Left lobe of liver (tissue), 2 donors: ENCODE results near the gene KYAT1. TPM values are rescaled to one million over a fixed set of nuclear protein-coding genes. Genes with fewer than 3 reads are reported as not detected.
"Not testable (repeated sequence)": the region's sequence is repeated elsewhere in the genome, so short reads cannot be mapped to it uniquely, and the experiment has no call there.

Source experiments
- ATAC-seq: fragments of 200-7000 bp; cut with Tn5 transposase; one replicate; pipeline ENCODE4 v1.9.1; 2020; ENCODE audit warnings: mild to moderate bottlenecking, moderate library complexity
- DNase-seq: peaks from one replicate; pipeline ENCODE4 v3.0.0-alpha.2; 2020; ENCODE audit warnings: low spot score
- total RNA-seq: library from RNA; stranded (reverse); gene quantifications from one replicate; pipeline ENCODE4 v1.2.1, GENCODE V29; 2021
- donor health status: DM: no; HTN: no; CAD: no; lungs with moderate emphysema.
- donor health status: DM: no; HTN: yes; CAD: no.

The KYAT1 gene
- total RNA-seq, 1 donor from 2014 or later: 9.6 TPM

DNA sequence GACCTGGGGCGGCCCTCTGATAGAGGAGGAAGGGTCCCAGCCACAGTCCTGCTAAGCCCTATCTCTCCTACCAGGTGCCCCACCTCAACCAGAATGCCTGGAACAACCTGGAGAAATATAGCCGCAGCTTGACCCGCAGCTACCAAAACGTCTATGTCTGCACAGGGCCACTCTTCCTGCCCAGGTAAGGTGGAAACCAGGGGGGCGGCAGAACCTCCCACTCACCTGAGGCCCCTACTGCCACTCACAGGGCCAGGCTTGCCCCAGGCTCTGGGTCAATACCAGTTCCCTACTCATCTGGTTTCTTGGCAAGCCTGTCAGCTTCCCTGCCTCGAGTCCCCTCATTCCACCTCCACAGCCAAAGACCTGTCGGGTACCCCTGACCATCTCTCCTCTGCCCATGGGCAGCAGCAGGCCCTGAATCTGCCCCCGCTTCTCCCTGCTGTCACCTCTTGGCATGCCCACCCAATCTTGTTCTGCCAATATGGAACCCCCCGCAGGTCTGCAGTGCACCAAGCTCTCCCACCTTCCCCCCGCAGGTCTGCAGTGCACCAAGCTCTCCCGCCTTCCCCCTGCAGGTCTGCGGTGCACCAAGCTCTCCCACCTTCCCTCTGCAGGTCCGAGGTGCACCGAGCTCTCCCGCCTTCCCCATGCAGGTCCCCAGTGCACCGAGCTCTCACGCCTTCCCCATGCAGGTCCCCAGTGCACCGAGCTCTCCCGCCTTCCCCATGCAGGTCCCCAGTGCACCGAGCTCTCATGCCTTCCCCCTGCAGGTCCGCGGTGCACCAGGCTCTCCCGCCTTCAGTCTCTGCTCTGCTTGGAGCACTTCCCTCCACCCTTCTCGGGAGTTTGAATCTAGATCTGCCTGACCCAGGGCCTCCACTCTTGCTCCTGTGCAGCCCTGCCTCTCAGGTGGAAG lies 60.8 kb downstream of the KYAT1 start:
- no peak for ATAC-seq
- no peak for DNase-seq

DNA sequence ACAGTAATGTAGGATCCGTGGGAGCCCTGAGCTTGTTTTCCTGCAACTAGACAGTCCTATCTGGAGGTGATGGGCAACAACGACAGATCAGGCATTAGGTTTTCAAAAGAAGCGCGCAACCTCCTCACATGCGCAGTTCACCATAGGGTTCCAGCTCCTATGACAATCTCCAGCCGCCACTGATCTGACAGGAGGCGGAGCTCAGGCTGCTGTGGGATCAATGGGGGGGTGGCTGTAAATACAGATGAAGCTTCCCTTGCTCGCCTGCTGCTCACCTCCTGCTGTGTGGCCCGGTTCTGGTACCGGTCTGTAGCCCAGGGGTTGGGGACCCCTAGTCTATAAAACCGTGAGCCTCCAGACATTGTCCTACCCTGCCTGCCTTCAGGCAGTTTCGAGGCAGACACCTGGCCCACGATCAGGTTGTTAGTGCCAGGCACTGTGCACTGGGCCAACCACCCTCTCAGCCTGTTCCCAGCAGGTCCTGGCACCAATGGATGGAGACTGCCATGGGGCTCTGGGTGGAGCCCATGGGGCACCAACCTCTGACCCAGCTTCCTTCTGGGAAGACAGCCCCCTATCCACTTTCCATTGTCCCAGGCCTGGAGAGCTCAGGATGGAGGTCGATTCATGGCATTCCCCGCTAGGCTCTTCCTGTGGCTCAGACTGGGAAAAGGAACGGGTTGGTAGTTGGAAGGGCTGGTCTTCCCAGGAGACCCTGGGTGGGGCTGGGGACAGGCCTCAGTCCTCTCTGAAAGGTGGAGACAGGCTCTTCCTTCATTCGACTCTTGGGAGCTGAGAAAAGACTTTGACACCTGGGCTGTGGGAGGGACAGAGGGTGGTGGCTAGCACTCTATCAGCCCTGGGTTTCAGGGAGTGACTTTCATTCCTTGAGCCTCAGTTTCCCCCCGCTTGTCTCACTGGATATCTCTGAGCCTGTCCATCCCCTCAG lies 61.8 kb downstream of the KYAT1 start:
- DNase-seq: peak; percentile 59
- ATAC-seq: peak; percentile 10

DNA sequence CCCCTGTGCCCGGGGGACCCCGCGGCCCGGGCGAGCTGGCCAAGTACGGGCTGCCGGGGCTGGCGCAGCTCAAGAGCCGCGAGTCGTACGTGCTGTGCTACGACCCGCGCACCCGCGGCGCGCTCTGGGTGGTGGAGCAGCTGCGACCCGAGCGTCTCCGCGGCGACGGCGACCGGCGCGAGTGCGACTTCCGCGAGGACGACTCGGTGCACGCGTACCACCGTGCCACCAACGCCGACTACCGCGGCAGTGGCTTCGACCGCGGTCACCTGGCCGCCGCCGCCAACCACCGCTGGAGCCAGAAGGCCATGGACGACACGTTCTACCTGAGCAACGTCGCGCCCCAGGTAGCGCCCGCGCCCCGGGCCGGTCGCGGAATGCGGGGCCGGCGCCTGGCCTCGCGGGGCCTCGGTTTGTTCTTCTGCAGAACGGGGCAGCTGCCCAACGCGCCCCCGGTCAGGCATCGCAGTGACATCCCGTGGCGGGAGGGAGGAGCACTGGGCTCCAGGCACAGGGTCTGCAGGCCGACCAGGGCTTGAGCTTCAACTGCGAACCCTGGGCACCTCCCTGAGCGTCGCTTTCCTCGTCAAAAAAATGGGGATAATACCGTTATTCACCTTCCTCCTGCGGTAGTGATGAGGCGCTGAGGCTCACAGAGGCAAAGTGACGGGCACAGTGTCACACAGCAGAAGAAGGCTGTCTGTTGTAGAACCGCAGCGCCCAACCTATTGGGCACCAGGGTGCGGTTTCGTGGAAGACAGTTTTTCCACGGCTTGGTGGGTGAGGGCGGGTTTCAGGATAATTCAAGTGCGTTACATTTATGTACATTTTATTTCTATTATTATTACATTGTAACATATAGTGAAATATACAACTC lies 62.7 kb downstream of the KYAT1 start:
- peak; percentile 15 for ATAC-seq
- DNase-seq: peak; percentile 59

DNA sequence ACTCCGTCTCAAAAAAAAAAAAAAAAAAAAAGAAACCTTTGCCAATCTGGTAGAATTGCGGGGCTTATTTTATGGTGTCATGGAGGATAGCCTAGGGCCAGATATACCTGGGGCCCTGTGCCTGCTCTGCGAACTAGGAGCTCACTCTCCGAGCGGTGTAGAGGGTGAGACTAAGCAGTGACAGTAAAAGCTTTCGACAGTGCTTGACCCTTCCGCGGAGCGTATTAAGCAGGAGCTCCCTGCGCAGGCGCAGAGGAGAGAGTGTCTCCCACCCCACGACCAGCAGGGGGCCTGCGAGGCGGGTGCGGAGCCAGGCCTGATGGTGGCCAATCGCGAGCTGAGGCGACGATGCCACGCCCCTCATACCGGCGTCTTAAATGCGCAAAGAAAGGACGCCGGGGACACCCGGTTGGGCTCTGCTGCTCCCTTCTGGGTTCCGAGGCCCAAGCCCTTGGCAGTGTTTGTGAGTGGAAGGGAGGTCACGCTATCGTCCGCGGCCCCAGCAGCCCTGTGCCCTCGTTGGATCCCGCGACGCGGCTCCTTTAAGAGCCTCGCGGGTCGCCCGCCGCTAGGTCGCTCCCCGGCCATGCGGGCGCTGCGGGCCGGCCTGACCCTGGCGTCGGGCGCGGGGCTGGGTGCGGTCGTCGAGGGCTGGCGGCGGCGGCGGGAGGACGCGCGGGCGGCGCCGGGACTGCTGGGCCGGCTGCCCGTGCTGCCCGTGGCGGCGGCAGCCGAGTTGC lies 63.5 kb downstream of the KYAT1 start, which contains the start of gene ENDOG:
Gene ENDOG (plus strand): TSS at position 402 of the 740 bp plus-strand sequence. CDS start 185 bp downstream, at position 587.
- ATAC-seq (peak; percentile 93), DNase-seq (peak; percentile 99)

DNA sequence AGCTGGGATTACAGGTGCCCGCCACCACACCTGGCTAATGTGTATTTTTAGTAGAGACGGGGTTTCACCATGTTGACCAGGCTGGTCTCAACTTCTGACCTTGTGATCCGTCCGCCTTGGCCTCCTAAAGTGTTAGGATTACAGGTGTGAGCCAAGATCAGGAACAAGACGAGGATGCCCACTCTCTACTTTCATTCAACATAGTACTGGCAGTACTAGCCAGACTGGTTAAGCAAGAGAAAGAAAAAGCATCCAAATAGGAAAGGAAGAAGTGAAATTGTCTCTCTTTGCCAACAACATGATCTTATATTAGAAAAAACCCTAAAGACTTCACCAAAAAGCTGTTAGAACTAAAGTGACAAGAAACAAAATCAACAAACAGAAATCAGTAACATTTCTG lies 70.9 kb downstream of the KYAT1 start:
- ATAC-seq: no peak
- DNase-seq: no peak

DNA sequence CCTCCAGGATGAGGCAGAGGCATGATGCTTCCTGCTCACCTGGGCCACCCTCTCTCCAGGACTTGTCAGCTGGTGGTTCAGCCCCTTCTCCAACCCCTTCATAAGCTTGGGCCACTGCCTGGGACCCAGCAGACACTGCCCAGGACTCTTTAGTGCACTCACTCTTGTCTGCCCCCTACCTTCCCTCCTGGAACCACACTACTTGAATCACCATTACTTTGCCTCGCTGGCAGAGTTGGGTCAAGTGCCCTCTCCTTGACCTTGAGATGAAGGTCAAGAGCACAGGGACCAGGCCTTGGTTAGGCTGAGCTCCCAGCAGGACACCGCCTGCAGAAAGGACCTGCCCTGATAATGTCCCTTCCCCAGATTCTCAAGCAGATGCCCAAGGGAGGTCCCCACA lies 71.9 kb downstream of the KYAT1 start:
- ATAC-seq (peak; percentile 19), DNase-seq (no peak)

DNA sequence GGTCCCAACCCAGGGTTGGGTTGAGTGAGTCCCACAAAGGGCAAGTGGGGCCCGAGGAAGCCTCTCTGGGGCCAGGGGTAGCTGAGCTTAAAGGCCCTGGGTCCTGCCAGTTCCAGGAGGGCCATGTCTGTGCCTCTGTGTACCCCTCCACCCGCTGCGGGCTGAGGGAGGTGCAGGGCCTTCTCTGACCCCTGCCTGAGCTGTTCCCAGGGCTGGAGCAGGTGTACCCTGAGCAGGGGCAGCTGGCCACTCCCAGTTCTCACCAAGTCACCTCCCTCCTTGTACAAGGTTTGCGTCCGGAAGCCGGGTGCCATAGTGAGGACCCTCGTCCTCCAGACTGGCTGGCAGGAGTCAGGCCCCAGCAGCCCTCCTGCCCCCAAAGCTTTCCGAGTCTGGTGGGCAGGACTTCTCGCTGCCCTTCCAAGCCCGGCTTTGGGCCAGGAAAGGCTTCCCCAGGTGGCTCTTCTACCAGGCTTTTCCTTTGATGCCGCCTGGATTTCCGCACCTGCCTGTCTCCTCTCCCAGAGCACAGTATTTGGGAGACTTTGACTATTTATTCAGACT lies 72.6 kb downstream of the KYAT1 start:
- peak; percentile 9 for ATAC-seq
- DNase-seq: no peak

DNA sequence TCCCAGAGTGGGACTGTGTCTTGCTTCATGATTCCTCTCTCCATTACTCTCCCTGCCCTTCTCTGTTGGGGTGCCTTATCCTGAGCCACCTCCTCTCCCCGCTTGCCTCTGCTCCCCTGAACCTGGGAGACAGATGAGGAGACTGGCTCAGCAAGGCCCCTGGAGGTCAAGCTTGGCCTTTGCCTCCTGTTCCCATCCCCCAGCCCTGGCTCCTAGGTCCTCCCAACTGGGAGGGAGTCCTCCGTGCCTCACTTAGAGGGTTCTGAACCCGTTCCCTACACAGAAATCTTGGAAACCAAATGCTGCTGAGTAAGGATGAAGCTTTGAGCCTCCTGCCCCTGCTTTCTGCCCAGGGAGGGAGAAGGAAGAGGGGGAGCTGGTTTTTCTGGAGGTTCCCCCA lies 73.2 kb downstream of the KYAT1 start:
- no peak for DNase-seq
- no peak for ATAC-seq

DNA sequence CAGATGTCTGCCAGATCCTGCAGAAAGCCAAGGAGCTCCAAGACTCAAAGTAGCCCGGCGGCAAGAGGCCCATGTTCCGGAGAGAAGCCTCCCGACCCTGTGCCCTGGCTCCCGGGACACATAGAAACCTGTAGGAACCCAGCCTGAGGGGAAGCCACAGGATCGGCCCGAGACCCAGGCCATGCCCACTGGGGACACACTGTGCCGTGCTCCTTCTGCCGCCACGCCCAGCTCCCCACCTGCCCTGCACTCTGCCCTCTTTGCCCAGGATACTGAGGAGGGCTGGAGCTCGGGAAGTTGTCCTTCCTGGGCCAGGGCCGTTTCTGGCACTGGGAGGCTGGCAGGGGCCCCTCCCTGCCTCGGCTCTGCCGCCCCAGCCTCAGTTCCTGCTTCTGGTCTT lies 73.9 kb downstream of the KYAT1 start:
- ATAC-seq: no peak
- DNase-seq: no peak

DNA sequence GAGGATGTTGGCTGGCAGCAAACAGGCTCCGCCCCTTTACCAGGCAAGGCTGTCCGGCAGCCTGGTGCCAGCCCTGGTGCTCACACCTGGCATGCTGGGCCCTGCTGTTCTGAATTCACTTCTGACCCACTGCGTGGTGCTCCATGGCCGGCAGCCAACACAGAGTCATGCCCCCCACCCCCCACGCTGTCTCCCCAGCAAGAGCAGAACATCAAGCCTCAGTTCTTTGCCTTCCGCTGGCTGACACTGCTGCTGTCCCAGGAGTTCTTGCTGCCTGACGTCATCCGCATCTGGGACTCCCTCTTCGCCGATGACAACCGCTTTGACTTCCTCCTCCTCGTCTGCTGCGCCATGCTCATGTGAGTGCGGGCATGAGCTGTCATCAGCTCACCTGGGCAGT lies 76.1 kb downstream of the KYAT1 start:
- ATAC-seq (no peak), DNase-seq (no peak)

DNA sequence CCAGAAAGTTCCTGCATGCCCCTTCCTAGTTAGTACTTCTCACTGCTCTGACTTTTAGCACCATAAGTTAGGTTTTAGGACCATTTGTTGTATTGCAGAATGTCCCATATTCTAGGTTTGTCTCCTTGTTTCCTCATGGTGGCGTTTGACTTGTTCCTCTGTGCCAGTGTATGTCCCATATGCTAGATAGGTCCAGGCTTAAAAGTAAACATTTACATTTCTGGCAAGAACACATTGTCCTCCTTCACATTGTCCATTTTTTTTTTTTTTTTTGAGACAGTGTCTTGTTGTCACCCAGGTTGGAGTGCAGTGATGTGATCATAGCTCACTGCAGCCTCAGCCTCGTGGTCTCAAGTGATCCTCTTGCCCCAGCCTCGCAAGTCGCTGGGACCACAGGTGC lies 79.3 kb downstream of the KYAT1 start:
- no peak for ATAC-seq

DNA sequence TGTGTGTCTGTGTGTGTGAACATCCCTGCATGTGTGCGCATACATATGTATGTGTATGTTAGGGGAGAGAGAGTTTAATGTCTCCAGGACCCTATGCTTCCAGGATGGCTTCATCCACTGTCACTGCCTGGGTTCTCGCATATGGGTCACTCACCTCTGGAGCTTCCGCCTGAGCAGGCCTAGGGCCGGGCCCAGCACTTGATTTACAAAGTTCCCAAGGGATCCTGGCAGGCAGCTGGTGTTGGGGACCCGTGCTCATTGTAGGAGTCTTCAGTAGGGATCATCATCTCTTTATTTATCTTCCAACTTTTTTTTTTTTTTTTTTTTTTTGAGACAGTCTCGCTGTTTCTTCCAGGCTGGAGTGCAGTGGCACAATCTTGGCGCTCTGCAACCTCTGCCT lies 81.7 kb downstream of the KYAT1 start:
- no peak for DNase-seq
- no peak for ATAC-seq

More for the DNA sequence above, 79.3 kb downstream of the KYAT1 start:
- DNase-seq: no peak

DNA sequence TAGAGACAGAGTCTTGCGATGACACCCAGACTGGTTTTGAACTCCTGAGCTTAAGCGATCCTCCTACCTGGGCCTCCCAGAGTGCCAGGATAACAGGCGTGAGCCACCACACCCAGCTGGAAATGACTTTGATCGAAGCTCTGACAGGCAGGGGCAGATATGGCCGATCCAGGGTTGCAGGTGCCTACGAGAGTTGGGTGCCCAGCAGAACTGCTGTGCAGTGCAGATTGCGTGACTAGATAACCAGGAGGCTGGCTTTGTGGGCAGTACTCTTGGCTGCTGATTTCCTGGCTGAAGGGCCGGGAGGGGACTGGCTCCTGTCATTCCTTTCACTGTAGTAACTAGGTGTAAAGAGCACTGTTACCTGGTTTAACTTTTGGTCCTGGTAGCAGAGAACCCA lies 82.9 kb downstream of the KYAT1 start:
- no peak for DNase-seq
- ATAC-seq: no peak

DNA sequence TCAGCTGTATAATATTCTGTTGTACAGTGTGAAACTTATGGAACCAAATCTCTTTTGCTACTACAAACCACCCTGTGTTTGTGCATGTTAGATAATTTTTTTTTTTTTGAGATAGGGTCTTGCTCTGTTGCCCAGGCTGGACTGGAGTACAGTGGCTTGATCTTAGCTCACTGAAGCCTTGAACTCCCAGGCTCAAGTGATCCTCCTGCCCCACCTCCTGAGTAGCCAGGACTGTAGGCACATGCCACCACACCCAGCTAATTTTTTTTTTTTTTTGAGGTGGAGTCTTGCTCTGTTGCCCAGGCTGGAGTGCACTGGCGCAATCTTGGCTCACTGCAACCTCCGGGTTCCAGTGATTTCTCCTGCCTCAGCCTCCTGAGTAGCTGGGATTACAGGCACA lies 86.8 kb downstream of the KYAT1 start:
- not testable (repeated sequence) for DNase-seq, ATAC-seq

DNA sequence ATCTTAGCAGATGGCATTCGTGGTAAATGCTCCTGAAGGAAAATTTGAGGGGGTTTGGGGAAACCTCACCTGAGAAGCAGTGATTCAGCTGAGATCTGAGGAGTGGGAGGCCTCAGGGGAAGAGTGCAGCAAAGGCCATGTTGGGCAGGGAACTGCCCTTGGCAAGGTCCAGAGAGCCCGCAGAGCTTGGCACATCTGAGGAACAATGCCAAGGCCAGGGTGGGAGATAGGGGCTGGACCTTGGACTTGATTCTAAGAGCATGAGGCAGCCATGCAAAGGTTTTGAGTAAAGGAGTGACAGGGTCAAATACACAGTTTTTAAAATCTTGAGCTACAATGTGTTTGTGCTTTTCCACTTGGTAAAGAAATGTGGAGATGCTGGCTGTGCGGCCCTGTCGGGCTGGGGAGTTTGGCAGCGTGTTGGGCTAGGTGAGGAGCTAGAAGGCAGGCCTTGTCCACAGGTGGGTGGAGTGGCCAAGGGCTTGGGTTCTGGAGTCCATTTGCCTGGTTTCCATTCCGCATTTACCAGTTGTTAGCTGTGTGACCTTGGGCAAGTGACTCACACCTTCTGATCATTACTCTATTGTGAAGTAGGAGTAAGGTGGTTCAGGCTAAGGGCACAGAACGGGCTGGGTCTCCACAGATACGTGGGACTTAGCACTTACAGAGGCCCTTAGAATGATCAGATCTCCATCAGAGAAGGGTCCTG lies 88.6 kb downstream of the KYAT1 start:
- DNase-seq (peak; percentile 68), ATAC-seq (peak; percentile 79)

DNA sequence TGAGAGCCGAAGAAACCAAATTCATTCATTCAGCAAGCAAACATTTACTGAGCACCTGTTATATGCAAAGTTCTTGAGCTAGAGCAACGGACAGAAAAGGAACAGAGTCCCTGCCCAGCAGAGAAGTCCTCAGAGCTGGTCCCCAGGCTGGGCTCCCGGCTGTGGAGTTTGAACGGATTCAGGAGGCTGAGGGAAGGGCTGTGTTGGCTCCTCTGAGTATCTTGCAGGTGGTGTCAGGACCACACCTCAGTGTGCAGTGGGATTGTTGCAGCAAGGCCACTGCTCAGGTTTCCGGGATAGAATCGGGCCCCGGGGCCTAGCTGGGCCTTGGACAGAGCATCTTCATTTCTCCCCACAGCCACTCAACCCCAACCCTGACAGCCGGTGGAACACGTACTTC lies 89.6 kb downstream of the KYAT1 start:
- no peak for DNase-seq
- no peak for ATAC-seq

DNA sequence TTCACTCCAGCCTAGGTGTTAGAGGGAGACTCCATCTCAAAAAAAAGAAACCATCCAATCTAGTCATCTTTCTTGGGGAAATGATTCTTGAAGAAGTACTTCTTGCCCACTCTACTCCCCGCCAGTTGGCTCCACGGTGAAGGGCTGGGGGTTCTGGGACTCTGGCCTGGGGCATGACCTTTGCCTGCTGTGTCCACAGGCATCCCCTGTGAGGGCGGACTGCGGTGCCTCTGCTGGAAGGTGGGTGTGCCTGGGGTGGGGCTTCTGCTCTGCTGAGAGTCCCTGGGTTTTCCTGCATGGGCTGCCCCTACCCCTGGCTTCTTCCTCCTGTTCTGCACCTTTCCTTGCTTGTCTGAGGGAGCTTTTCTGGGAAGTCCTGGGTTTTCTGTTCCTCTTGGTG lies 91.2 kb downstream of the KYAT1 start:
- DNase-seq: no peak
- ATAC-seq: no peak

DNA sequence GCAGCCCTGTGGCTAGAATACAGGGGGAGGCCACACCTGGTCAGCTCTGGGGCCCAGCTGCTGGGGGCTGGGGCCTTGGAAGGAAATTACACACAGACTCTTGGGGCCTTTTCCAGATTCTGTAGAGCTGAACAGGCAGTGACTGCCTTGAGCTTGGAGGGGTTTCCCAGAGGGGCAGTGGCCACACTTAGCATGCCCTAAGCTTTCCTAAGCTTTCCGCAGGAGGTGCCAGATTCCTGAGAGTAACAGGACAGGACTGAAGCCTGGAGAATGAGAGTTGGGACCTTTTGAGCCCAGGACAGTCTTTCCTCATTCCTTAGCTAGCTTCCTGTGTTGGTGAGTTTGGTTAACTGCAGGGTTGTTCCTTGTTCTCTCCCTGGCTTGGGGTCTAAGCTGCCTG lies 93.3 kb downstream of the KYAT1 start:
- ATAC-seq: no peak
- no peak for DNase-seq

DNA sequence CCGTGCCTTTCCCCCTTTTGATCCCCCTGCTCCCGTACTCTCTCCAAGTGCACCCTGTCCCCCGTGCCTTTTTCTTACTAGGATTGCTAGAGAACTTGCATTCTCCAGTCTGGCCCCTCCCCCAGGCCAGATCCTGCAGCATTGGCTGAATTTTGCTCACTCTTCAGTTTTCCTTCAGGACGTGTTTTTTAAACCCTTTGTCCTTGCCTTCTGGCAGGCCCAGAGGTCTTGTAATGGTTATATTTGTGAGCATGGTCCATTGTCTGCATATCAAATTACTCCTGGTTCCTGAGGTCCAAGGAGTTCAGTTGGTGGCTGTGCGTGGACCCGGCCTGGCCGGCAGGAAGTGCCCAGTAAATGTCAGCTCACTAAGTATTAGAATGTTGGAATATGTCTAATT lies 94.1 kb downstream of the KYAT1 start:
- ATAC-seq (peak; percentile 57), DNase-seq (no peak)
